ENCODE measurements around the gene RMDN2. TPM values are rescaled to one million over a fixed set of nuclear protein-coding genes. Genes with fewer than 3 reads are reported as not detected.
"Not testable (repeated sequence)": the region's sequence is repeated elsewhere in the genome, so short reads cannot be mapped to it uniquely, and the experiment has no call there.

The RMDN2 gene
- total RNA-seq, 1 donor from 2014 or later = 9.0 TPM

GRCh38 chr2:37921781-37922180 is 3.3 kb upstream of the RMDN2 start:
- no peak for TF ChIP-seq CTCF (IDR thresholded peaks at IDR 0.05; ENCODE audit: unreplicated experiment)
- Mint-ChIP-seq H3K9me3 (no peaks in the 10 kb centered on the region), H3K4me1 (peaks cover 43% of the 10 kb centered on the region), H3K4me3 (no peak overlapping the region), H3K27ac (no peak overlapping the region), H3K27me3 (ENCODE audit: low read depth) (peaks cover 2% of the 10 kb centered on the region), H3K36me3 (no peaks in the 10 kb centered on the region)
- no peak for DNase-seq (ENCODE audit: low spot score in 2 of 2, unreplicated experiment in 2 of 2)

- H3K27me3 Mint-ChIP-seq (ENCODE audit: low read depth) = peaks cover 2% of the 10 kb centered on the region
- no peaks in the 10 kb centered on the region for H3K9me3 Mint-ChIP-seq
- H3K27ac Mint-ChIP-seq = no peak overlapping the region
- DNase-seq (ENCODE audit: low spot score in 2 of 2, unreplicated experiment in 2 of 2) = no peak
- peak overlapping the region; percentile 77 for H3K4me3 Mint-ChIP-seq
- peaks cover 38% of the 10 kb centered on the region for H3K4me1 Mint-ChIP-seq
- TF ChIP-seq CTCF (IDR thresholded peaks at IDR 0.05; ENCODE audit: unreplicated experiment) = no peak
- no peaks in the 10 kb centered on the region for H3K36me3 Mint-ChIP-seq
Observed at GRCh38 chr2:37923308-37924055, 1.6 kb upstream of the RMDN2 start.

GRCh38 chr2:37926635-37927034 is 1.5 kb downstream of the RMDN2 start:
- no peak overlapping the region for H3K27ac Mint-ChIP-seq
- DNase-seq (ENCODE audit: low spot score in 2 of 2, unreplicated experiment in 2 of 2) = no peak
- H3K36me3 Mint-ChIP-seq = peaks cover 5% of the 10 kb centered on the region
- H3K27me3 Mint-ChIP-seq (ENCODE audit: low read depth) = peaks cover 2% of the 10 kb centered on the region
- peaks cover 13% of the 10 kb centered on the region for H3K4me1 Mint-ChIP-seq
- H3K4me3 Mint-ChIP-seq = no peak overlapping the region
- no peaks in the 10 kb centered on the region for H3K9me3 Mint-ChIP-seq
- TF ChIP-seq CTCF (IDR thresholded peaks at IDR 0.05; ENCODE audit: unreplicated experiment) = no peak

- Mint-ChIP-seq H3K27me3 (ENCODE audit: low read depth) (no peaks in the 10 kb centered on the region), H3K9me3 (no peaks in the 10 kb centered on the region), H3K4me1 (peaks cover 7% of the 10 kb centered on the region), H3K36me3 (peaks cover 6% of the 10 kb centered on the region), H3K27ac (no peak overlapping the region), H3K4me3 (no peak overlapping the region)
- TF ChIP-seq CTCF (IDR thresholded peaks at IDR 0.05; ENCODE audit: unreplicated experiment) = no peak
- no peak for DNase-seq (ENCODE audit: low spot score in 2 of 2, unreplicated experiment in 2 of 2)
Observed at GRCh38 chr2:37928377-37928776, 3.3 kb downstream of the RMDN2 start.

GRCh38 chr2:37930392-37930791 is 5.3 kb downstream of the RMDN2 start:
- not testable (repeated sequence) for H3K9me3 Mint-ChIP-seq; H3K4me1 Mint-ChIP-seq; H3K27ac Mint-ChIP-seq; H3K4me3 Mint-ChIP-seq; H3K27me3 Mint-ChIP-seq (ENCODE audit: low read depth); DNase-seq (ENCODE audit: low spot score in 2 of 2, unreplicated experiment in 2 of 2)
- peaks cover 11% of the 10 kb centered on the region for H3K36me3 Mint-ChIP-seq

GRCh38 chr2:37932873-37933272 is 7.8 kb downstream of the RMDN2 start:
- Mint-ChIP-seq H3K9me3 (peaks cover 19% of the 10 kb centered on the region), H3K36me3 (peaks cover 17% of the 10 kb centered on the region)
- DNase-seq (ENCODE audit: low spot score in 2 of 2, unreplicated experiment in 2 of 2); H3K27me3 Mint-ChIP-seq (ENCODE audit: low read depth); H3K27ac Mint-ChIP-seq; H3K4me3 Mint-ChIP-seq; H3K4me1 Mint-ChIP-seq: not testable (repeated sequence)

All from mesothelial cell of epicardium (in vitro differentiated cells).